Activated B cell treated with CpG ODN at 0.5 μM for 24 hours (primary cell): ENCODE results near the gene UBE2D4. TPM values are rescaled to one million over a fixed set of nuclear protein-coding genes. Genes with fewer than 3 reads are reported as not detected.

ENCODE experiments used
- ATAC-seq: fragments of 200-7000 bp; cut with Tn5 transposase; one replicate; pipeline ENCODE4 v1.10.0; 2021; ENCODE audit warnings: low read depth, mild to moderate bottlenecking, moderate library complexity
- CTCF ChIA-PET: fragments of 350-600 bp; sonication (Branson Sonifier 250); formaldehyde crosslinking; loops from one replicate; lab custom pipeline; 2021; ENCODE audit warnings: antibody characterized with exemption; lab: Charles Lee
- POLR2A ChIA-PET: fragments of 350-600 bp; sonication (Branson Sonifier 250); formaldehyde crosslinking; loops from one replicate; lab custom pipeline; 2021; ENCODE audit warnings: antibody characterized with exemption; lab: Charles Lee
- DNase-seq: peaks from one replicate; pipeline ENCODE4 v3.0.0; 2022
- H3K27ac Mint-ChIP-seq: one replicate; pipeline ENCODE4 v1.8.0; 2020; ENCODE audit warnings: mixed read lengths
- H3K27me3 Mint-ChIP-seq: one replicate; pipeline ENCODE4 v1.8.0; 2021; ENCODE audit warnings: mixed read lengths
- H3K36me3 Mint-ChIP-seq: one replicate; pipeline ENCODE4 v1.8.0; 2021; ENCODE audit warnings: low read depth, mixed read lengths
- H3K4me1 Mint-ChIP-seq: one replicate; pipeline ENCODE4 v1.8.0; 2021; ENCODE audit warnings: mixed read lengths
- H3K4me3 Mint-ChIP-seq: one replicate; pipeline ENCODE4 v1.8.0; 2020; ENCODE audit warnings: mild to moderate bottlenecking, mixed read lengths
- H3K9me3 Mint-ChIP-seq: one replicate; pipeline ENCODE4 v1.8.0; 2020; ENCODE audit warnings: mixed read lengths
- intact Hi-C: fragments of 100-400 bp; cut with micrococcal nuclease; formaldehyde crosslinking; loops from one replicate; pipeline ENCODE4 v1.15.1; 2024
- total RNA-seq: library from RNA; stranded (reverse); gene quantifications from 2 replicates; pipeline ENCODE4 v1.2.3, GENCODE V29; 2022
- TF ChIP-seq, protein P1 (sequence below): fragments of 200-600 bp; IDR thresholded peaks from one replicate; pipeline ENCODE4 v1.8.0; 2022; ENCODE audit warnings: antibody characterized with exemption, mild to moderate bottlenecking

UBE2D4 gene
- total RNA-seq, 1 donor from 2014 or later: 18.9 TPM

- Mint-ChIP-seq H3K4me1 (no peaks in the 10 kb centered on the region), H3K36me3 (peaks cover 11% of the 10 kb centered on the region), H3K27me3 (no peaks in the 10 kb centered on the region), H3K9me3 (no peaks in the 10 kb centered on the region), H3K27ac (no peak overlapping the region), H3K4me3 (no peak overlapping the region)
- ATAC-seq: no peak
- POLR2A ChIA-PET: no interaction called here
- no peak for DNase-seq
- CTCF ChIA-PET: no interaction called here
- TF ChIP-seq, protein P1, sequence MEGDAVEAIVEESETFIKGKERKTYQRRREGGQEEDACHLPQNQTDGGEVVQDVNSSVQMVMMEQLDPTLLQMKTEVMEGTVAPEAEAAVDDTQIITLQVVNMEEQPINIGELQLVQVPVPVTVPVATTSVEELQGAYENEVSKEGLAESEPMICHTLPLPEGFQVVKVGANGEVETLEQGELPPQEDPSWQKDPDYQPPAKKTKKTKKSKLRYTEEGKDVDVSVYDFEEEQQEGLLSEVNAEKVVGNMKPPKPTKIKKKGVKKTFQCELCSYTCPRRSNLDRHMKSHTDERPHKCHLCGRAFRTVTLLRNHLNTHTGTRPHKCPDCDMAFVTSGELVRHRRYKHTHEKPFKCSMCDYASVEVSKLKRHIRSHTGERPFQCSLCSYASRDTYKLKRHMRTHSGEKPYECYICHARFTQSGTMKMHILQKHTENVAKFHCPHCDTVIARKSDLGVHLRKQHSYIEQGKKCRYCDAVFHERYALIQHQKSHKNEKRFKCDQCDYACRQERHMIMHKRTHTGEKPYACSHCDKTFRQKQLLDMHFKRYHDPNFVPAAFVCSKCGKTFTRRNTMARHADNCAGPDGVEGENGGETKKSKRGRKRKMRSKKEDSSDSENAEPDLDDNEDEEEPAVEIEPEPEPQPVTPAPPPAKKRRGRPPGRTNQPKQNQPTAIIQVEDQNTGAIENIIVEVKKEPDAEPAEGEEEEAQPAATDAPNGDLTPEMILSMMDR: no peak
- intact Hi-C loops: no loop called here
These were observed 12.8 kb downstream of the UBE2D4 start for GRCh38 chr7:43938892-43939482.

- H3K27me3 Mint-ChIP-seq: no peaks in the 10 kb centered on the region
- no peaks in the 10 kb centered on the region for H3K4me1 Mint-ChIP-seq
- no peak for ATAC-seq
- DNase-seq: no peak
- intact Hi-C loops: no loop called here
- no peak overlapping the region for H3K27ac Mint-ChIP-seq
- H3K9me3 Mint-ChIP-seq: no peaks in the 10 kb centered on the region
- ChIA-PET CTCF (no interaction called here), POLR2A (no interaction called here)
- H3K4me3 Mint-ChIP-seq: no peak overlapping the region
- TF ChIP-seq, protein P1: no peak
- H3K36me3 Mint-ChIP-seq: peaks cover 14% of the 10 kb centered on the region
These were observed 16.0 kb downstream of the UBE2D4 start for GRCh38 chr7:43942250-43942649.

GRCh38 chr7:43942997-43943396, 16.8 kb downstream of the UBE2D4 start:
- intact Hi-C loops: no loop called here
- no peak for ATAC-seq
- peaks cover 21% of the 10 kb centered on the region for H3K36me3 Mint-ChIP-seq
- POLR2A ChIA-PET: no interaction called here
- DNase-seq: no peak
- H3K4me3 Mint-ChIP-seq: no peak overlapping the region
- H3K9me3 Mint-ChIP-seq: no peaks in the 10 kb centered on the region
- TF ChIP-seq, protein P1: no peak
- H3K4me1 Mint-ChIP-seq: no peaks in the 10 kb centered on the region
- CTCF ChIA-PET: no interaction called here
- no peak overlapping the region for H3K27ac Mint-ChIP-seq
- H3K27me3 Mint-ChIP-seq: no peaks in the 10 kb centered on the region

GRCh38 chr7:43943417-43944187, 17.4 kb downstream of the UBE2D4 start:
- Mint-ChIP-seq H3K27ac (no peak overlapping the region), H3K9me3 (no peaks in the 10 kb centered on the region), H3K27me3 (no peaks in the 10 kb centered on the region), H3K36me3 (peaks cover 26% of the 10 kb centered on the region), H3K4me3 (no peak overlapping the region), H3K4me1 (no peaks in the 10 kb centered on the region)
- no peak for DNase-seq
- no peak for ATAC-seq
- ChIA-PET POLR2A (no interaction called here), CTCF (no interaction called here)
- TF ChIP-seq, protein P1: no peak
- intact Hi-C loops: no loop called here

DNA sequence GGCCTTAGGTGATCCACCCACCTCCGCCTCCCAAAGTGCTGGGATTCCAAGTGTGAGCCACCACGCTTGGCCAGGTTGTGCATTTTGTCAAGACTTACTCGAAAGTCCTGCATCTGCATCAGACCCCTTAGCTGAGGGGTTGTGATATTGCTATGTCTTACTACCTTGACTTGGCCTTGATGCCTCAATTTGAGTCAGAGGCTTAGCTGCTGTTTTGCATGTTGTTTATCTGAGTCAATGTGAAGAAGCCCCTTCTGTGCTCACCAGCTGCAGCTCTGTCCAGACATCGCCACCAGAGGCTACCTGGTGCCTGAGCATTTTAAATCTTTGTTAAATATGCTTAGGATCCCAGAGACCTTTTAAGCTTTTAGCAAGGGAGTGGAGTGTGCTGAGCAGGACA, 18.1 kb downstream of the UBE2D4 start:
- ATAC-seq: no peak
- no peak for DNase-seq
- Mint-ChIP-seq H3K27ac (no peak overlapping the region), H3K27me3 (no peaks in the 10 kb centered on the region), H3K9me3 (no peaks in the 10 kb centered on the region), H3K36me3 (peaks cover 33% of the 10 kb centered on the region), H3K4me1 (no peaks in the 10 kb centered on the region), H3K4me3 (no peak overlapping the region)
- intact Hi-C loops: no loop called here
- CTCF ChIA-PET: no interaction called here
- TF ChIP-seq, protein P1: no peak
- POLR2A ChIA-PET: no interaction called here
